Islet precursor cell (in vitro differentiated cells): ENCODE data around the gene ANGPTL7.
A peak's percentile ranks its signal among the peaks of the same experiment; 100 is the strongest.

ENCODE experiments used
- DNase-seq: peaks from one replicate; pipeline ENCODE4 v3.0.0-alpha.2; 2018

ANGPTL7 gene

GRCh38 chr1:11170102-11170501 is 19.1 kb upstream of the ANGPTL7 start:
- DNase-seq, result no peak

- peak; percentile 32 for DNase-seq
Measured at GRCh38 chr1:11174261-11174942, 14.8 kb upstream of the ANGPTL7 start.

- peak; percentile 40 for DNase-seq
Measured at GRCh38 chr1:11175461-11175860, 13.7 kb upstream of the ANGPTL7 start.

GRCh38 chr1:11176081-11176706 is 13.0 kb upstream of the ANGPTL7 start:
- DNase-seq, result peak; percentile 83

- peak; percentile 48 for DNase-seq
Measured at GRCh38 chr1:11178021-11179015, 10.8 kb upstream of the ANGPTL7 start.

- no peak for DNase-seq
Measured at GRCh38 chr1:11179125-11179524, 10.0 kb upstream of the ANGPTL7 start.

GRCh38 chr1:11179749-11180148 is 9.4 kb upstream of the ANGPTL7 start:
- DNase-seq, result peak; percentile 23

GRCh38 chr1:11180342-11180744 is 8.8 kb upstream of the ANGPTL7 start:
- peak; percentile 58 for DNase-seq

- no peak for DNase-seq
Measured at GRCh38 chr1:11182884-11183283, 6.3 kb upstream of the ANGPTL7 start.

- DNase-seq, result no peak
Measured at GRCh38 chr1:11184973-11185372, 4.2 kb upstream of the ANGPTL7 start.

GRCh38 chr1:11187000-11187399 is 2.2 kb upstream of the ANGPTL7 start:
- DNase-seq, result no peak

- no peak for DNase-seq
Measured at GRCh38 chr1:11187494-11187893, 1.7 kb upstream of the ANGPTL7 start.

GRCh38 chr1:11187931-11188330 is 1.2 kb upstream of the ANGPTL7 start:
- DNase-seq, result no peak

GRCh38 chr1:11188381-11188780 is 774 bp upstream of the ANGPTL7 start:
- DNase-seq, result no peak

- no peak for DNase-seq
Measured at GRCh38 chr1:11193376-11193775, 4.2 kb downstream of the ANGPTL7 start.

GRCh38 chr1:11194407-11195176 is 5.4 kb downstream of the ANGPTL7 start:
- DNase-seq, result no peak

GRCh38 chr1:11196945-11197344 is 7.8 kb downstream of the ANGPTL7 start:
- DNase-seq, result peak; percentile 62

GRCh38 chr1:11197359-11197758 is 8.2 kb downstream of the ANGPTL7 start:
- DNase-seq, result no peak

- DNase-seq, result no peak
Measured at GRCh38 chr1:11198257-11198656, 9.1 kb downstream of the ANGPTL7 start.

GRCh38 chr1:11198851-11199594 is 9.9 kb downstream of the ANGPTL7 start:
- no peak for DNase-seq

- no peak for DNase-seq
Measured at GRCh38 chr1:11204396-11205190, 15.4 kb downstream of the ANGPTL7 start.
